ENCODE measurements around the gene ARHGAP35. TPM values are rescaled to one million over a fixed set of nuclear protein-coding genes. Genes with fewer than 3 reads are reported as not detected.

ARHGAP35 gene
- total and polyA plus RNA-seq, 2 donors (not counting 3 experiments of a cell fraction or from before 2014, with no cell fraction given), result 25.7 to 51.3 TPM

- ChIA-PET POLR2A (no interaction called here), CTCF (interaction anchor here (0.7 to 1.5 kb wide), 5 partner anchors 9 to 100 kb away, joined by 3 to 4 read pairs (median 4); no protein-coding TSS in a partner anchor)
- H3K9me3 ChIP-seq (replicated peaks; ENCODE audit: control insufficient read depth, insufficient read depth, low read length), result no peaks in the 10 kb centered on the region
- intact Hi-C loops (cut with micrococcal nuclease), result no loop called here
- no peaks in the 10 kb centered on the region for H4K20me1 ChIP-seq (replicated peaks; ENCODE audit: control insufficient read depth, extremely low read depth, insufficient read depth, low read length)
- H3K27me3 ChIP-seq (ENCODE audit: control insufficient read depth in 2 of 2, insufficient read depth in 2 of 2, low read length in 2 of 2), result no peaks in the 10 kb centered on the region
- no peaks in the 10 kb centered on the region for H3K9me1 ChIP-seq (replicated peaks; ENCODE audit: control insufficient read depth, extremely low read depth, insufficient read depth, low read length)
- DNase-seq (ENCODE audit: low read depth, low spot score) (no peak), FAIRE-seq (no peak)
- no TSS peak for BruUV-seq (replicated peaks)
- no peak overlapping the region for H3K4me3 ChIP-seq (replicated peaks in 1 of 3; ENCODE audit: insufficient read depth in 1 of 3, low read depth in 1 of 3, low read length in 3 of 3)
- H2AFZ ChIP-seq (ENCODE audit: low read depth, low read length), result no peak overlapping the region
- H3K4me2 ChIP-seq (ENCODE audit: insufficient read depth, low read length), result no peak overlapping the region
- H3K27ac ChIP-seq (ENCODE audit: insufficient read depth, low read depth, low read length), result no peak overlapping the region
- no peak overlapping the region for H3K9ac ChIP-seq (replicated peaks; ENCODE audit: extremely low read depth, insufficient read depth, low read length)
- H3K79me2 ChIP-seq (ENCODE audit: control insufficient read depth, insufficient read depth, low read length), result peaks cover 30% of the 10 kb centered on the region
- no peak for TF ChIP-seq FOS (IDR thresholded peaks at IDR 0.05; ENCODE audit: borderline replicate concordance, insufficient read depth, low read length)
- TF ChIP-seq POLR2A (IDR thresholded peaks at IDR 0.05; ENCODE audit: low read depth, low read length), result no peak
- no peak for TF ChIP-seq GATA2 (IDR thresholded peaks at IDR 0.05; ENCODE audit: insufficient read depth, insufficient read length, low read depth, low read length)
- no peak for TF ChIP-seq POLR2AphosphoS5 (IDR thresholded peaks at IDR 0.05; ENCODE audit: insufficient read depth, low read depth, low read length)
- TF ChIP-seq MAX (IDR thresholded peaks at IDR 0.05; ENCODE audit: insufficient read depth, insufficient read length), result no peak
- no peak for TF ChIP-seq CTCF (IDR thresholded peaks at IDR 0.05; ENCODE audit: extremely low read depth in 1 of 2, insufficient read depth in 1 of 2, low read depth in 1 of 2, low read length in 2 of 2)
- TF ChIP-seq EZH2 (IDR thresholded peaks at IDR 0.05; ENCODE audit: borderline replicate concordance, low read depth, low read length, severe bottlenecking), result no peak
- H3K4me1 ChIP-seq (ENCODE audit: control insufficient read depth, extremely low read depth, insufficient read depth, low read length), result no peaks in the 10 kb centered on the region
- dilution Hi-C loops (cut with MboI; ENCODE audit: extremely low pct_ligation_motif_present, low sequenced_read_pairs), result no loop called here
- H3K36me3 ChIP-seq (ENCODE audit: control insufficient read depth in 2 of 2, extremely low read depth in 1 of 2, insufficient read depth in 2 of 2, low read length in 2 of 2), result no peaks in the 10 kb centered on the region
These were observed 29.8 kb downstream of the ARHGAP35 start for GRCh38 chr19:46890423-46891170.
